GM12873 (cell line): ENCODE data around the gene KLC1.

Experiments
- TF ChIP-seq, protein P1 (sequence below): IDR thresholded peaks from 2 replicates; pipeline ENCODE4 v1.5.1; 2012; ENCODE audit warnings: low read depth, mild to moderate bottlenecking, moderate library complexity, low read length, control low read depth; ENCODE audit not compliant: insufficient read depth; ENCODE audit errors: missing control alignments

Gene KLC1

DNA sequence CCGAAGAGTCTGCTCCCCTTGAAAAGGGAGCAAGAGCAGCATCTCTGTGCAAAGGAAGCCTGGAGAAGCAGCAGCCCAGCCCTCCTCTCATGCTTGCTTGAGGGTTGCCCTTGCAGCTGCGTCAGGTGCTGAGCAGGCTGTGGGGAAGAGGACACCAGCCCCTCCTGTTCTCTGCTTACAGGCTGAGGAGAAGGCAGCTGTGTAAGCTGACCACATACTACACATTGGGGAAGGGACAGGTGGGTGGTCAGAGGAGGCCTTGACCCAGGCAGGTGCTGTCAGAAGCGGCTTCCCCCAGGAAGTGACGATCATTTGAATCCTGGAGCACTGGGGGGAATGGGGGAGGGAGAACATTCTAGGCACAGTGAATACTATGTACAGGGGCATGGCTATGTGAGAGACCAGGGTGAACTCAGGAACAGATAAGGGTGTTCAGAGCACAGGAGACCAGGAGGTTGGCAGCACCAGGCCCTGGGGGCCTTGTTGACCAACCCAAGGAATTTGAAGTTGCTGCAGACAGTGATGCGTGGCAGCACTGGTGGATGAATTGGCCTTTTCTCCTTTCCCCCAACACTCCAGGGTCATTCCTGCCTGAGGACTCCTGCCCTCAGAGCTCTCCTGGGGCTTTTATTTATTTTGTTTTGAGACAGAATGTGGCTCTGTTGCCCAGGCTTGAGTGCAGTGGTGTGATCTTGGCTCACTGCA lies 2.7 kb upstream of the KLC1 start:
- TF ChIP-seq, protein P1, sequence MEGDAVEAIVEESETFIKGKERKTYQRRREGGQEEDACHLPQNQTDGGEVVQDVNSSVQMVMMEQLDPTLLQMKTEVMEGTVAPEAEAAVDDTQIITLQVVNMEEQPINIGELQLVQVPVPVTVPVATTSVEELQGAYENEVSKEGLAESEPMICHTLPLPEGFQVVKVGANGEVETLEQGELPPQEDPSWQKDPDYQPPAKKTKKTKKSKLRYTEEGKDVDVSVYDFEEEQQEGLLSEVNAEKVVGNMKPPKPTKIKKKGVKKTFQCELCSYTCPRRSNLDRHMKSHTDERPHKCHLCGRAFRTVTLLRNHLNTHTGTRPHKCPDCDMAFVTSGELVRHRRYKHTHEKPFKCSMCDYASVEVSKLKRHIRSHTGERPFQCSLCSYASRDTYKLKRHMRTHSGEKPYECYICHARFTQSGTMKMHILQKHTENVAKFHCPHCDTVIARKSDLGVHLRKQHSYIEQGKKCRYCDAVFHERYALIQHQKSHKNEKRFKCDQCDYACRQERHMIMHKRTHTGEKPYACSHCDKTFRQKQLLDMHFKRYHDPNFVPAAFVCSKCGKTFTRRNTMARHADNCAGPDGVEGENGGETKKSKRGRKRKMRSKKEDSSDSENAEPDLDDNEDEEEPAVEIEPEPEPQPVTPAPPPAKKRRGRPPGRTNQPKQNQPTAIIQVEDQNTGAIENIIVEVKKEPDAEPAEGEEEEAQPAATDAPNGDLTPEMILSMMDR = no peak

GRCh38 chr14:103627073-103628025 lies 1.7 kb upstream of the KLC1 start:
- TF ChIP-seq, protein P1 = no peak

- TF ChIP-seq, protein P1 = no peak
Observed at GRCh38 chr14:103628221-103628683, 759 bp upstream of the KLC1 start.

DNA sequence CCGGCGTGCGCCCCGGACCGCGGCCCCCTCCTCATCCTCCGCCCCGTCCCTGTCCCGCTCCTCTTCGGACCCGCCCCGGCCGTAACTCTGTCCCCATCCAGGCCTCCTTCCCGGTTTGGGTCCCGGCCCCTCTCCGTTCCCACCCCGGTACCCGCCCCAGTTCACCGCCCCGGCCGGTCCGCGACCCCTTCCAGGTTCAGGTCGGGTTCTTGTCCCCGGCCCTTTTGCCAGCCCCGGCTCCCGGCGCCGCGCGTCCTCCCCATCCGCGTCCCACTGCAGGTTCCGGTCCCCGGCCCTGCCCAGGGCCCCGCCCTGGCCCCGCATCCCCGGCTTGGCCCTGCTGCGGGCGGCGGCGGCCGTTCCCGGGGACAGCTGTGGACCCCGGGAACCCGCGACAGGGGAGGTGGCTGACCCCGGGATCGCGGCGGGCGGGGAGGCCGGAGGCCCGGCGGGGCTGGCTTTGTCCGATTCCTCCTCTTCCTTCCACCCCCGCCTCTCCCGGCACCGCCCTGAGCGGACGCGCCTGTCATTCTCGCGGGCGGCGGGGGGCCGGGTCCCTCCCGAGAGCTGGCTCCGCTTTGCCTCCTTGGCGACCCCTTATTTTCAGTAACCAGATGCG lies 601 bp downstream of the KLC1 start:
- TF ChIP-seq, protein P1 = no peak

GRCh38 chr14:103630364-103631108 lies 1.5 kb downstream of the KLC1 start:
- TF ChIP-seq, protein P1 = no peak

- TF ChIP-seq, protein P1 = no peak
Observed at GRCh38 chr14:103633391-103633790, 4.4 kb downstream of the KLC1 start.
